ENCODE data around the gene APLP2.

- no peak for TF ChIP-seq CTCF (IDR thresholded peaks at IDR 0.05; ENCODE audit: insufficient read depth, low read length, poor library complexity, severe bottlenecking)
- no peak for TF ChIP-seq EZH2phosphoT487 (conservative IDR thresholded peaks at IDR 0.05; ENCODE audit: low read length)
These were observed 79.2 kb downstream of the APLP2 start for GRCh38 chr11:130148796-130149326.
